ENCODE measurements around the gene HHIPL1.
A peak's percentile ranks its signal among the peaks of the same experiment; 100 is the strongest.

Gene HHIPL1

GRCh38 chr14:99644723-99645544 lies at the start of gene HHIPL1:
TSS of gene HHIPL1 (plus strand) at chr14:99645129. CDS start at chr14:99645208, 79 bp downstream.
- DNase-seq (ENCODE audit: low spot score), result no peak

- no peak for DNase-seq (ENCODE audit: low spot score)
Observed at GRCh38 chr14:99595524-99595923, 49.4 kb upstream of the HHIPL1 start.

DNA sequence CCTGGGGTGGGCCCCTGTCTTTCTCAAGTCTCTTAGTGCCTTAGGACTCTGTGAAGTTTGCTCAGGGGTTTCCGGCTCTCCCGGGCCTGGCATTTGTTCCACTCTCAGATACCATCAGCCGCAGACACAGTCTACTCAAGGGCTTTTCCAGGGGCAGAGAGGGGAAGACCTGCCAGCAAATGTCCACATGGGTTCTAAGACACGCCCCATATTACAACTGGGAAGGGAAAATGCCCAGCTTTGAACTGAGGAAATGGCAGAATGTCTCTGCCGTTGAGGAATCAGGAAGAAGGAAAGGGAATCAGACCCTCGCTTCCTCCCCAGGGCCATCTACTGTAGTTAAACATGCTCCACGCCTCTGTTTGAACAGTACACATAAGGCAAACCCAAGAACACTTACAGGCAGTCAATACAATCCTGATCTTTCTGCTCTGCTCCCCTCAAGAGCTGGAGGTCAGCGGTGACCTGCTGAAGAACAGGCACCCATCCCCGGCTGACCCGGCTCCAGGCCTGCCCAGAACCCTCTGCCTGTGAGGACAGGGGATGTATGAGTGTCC lies 48.8 kb upstream of the HHIPL1 start:
- DNase-seq (ENCODE audit: low spot score), result no peak

- DNase-seq (ENCODE audit: low spot score), result no peak
Observed at GRCh38 chr14:99596772-99597171, 48.2 kb upstream of the HHIPL1 start.

- no peak for DNase-seq (ENCODE audit: low spot score)
Observed at GRCh38 chr14:99597911-99598600, 46.9 kb upstream of the HHIPL1 start.

DNA sequence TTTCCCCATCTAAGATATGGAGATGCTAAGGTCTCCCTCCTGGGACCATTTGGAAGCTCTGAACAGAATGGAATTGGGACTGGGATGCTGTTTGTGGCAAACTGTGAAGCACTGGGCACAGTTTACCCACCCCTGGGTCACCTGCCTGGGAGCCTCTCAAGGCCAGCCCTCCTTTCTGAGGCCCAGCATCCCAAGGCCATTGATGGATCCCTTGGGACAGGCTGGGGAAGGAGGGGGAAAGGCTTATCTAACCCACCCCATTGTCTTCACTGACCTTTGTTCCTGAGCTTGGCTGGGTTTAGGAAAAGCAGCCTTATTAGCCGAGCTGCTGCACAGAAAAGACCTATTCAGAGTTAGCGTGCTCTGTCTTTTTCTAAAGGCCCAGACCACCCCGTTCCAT lies 46.2 kb upstream of the HHIPL1 start:
- no peak for DNase-seq (ENCODE audit: low spot score)

DNA sequence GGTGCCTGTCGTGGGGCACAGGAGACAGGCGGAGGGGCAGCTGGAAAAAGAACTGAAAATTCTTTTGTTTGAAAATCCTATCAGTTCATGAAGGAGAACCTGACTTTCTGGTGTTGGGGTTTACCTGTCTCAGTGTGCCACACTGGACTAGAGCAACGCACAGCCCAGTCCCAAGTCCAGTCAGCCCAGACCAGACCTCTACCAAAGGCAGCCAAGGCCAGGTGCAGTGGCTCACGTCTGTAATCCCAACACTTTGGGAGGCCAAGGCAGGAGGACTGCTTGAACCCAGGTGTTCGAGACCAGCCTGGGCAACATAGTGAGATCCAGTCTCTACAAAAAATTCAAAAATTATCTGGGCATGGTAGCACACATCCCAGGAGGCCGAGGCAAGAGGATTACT lies 45.5 kb upstream of the HHIPL1 start:
- DNase-seq (ENCODE audit: low spot score), result no peak

DNA sequence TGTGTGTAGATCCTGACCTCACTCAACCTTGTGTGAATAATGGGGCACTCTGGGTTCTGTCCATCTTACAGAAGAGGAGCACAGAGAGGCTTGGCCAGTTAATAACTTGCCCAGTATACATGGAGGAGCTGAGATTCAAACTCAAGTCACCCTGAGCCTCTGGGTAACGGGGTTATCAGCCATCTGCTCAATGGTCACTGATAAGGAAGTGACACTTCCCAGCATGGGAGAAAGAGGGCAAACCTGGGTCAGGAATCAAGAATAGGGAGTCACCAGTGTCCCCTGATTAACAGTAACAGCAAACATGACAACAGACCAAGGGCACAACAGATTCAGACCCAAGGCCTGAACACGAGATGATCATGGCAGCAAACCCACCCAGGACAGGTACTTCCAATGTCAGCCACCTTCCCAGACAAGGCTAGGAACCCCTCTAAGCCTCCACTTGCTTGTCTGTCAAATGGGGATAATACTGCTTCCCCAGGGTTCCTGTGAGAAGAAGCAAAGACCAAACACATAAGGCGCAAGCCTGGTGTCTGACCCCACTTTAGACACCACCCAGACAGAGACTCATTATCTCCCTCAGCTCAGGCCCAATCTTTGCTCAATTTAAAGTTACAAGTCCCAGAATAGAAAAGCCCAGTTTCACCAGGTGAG lies 44.6 kb upstream of the HHIPL1 start:
- DNase-seq (ENCODE audit: low spot score), result no peak

DNA sequence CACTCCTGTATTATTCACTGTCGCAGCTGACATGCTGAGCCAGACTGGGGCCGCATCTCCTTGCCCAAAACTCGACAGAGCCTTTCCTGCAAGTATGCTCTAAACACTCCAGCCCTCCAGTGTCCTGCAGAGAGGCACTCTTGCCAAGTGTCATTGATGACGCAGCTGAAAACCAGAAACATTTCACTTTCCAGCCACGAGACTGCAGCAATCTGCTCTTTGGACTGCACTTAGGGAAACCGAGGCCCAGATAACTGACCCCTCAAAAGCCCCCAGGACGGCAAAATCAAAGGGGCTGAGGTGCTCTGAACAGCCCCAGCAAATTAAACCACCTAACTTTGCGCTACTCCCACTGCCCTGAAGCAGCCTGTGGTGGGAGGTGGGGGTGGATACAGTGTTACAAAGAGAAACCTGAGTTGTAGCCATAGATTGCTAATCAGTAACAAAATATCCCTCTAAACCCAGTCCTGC lies 43.5 kb upstream of the HHIPL1 start:
- no peak for DNase-seq (ENCODE audit: low spot score)

GRCh38 chr14:99602054-99602787 lies 42.7 kb upstream of the HHIPL1 start:
- no peak for DNase-seq (ENCODE audit: low spot score)

- DNase-seq (ENCODE audit: low spot score), result no peak
Observed at GRCh38 chr14:99602788-99603415, 42.0 kb upstream of the HHIPL1 start.

- DNase-seq (ENCODE audit: low spot score), result no peak
Observed at GRCh38 chr14:99603471-99604277, 41.3 kb upstream of the HHIPL1 start, which contains the start of gene CCDC85C. TSS of gene CCDC85C (minus strand) at chr14:99604207. CDS start at chr14:99603959, 248 bp downstream.

GRCh38 chr14:99604278-99604765 lies 40.6 kb upstream of the HHIPL1 start:
- peak; percentile 98 for DNase-seq (ENCODE audit: low spot score)

- DNase-seq (ENCODE audit: low spot score), result peak; percentile 48
Observed at GRCh38 chr14:99604766-99605298, 40.1 kb upstream of the HHIPL1 start.

DNA sequence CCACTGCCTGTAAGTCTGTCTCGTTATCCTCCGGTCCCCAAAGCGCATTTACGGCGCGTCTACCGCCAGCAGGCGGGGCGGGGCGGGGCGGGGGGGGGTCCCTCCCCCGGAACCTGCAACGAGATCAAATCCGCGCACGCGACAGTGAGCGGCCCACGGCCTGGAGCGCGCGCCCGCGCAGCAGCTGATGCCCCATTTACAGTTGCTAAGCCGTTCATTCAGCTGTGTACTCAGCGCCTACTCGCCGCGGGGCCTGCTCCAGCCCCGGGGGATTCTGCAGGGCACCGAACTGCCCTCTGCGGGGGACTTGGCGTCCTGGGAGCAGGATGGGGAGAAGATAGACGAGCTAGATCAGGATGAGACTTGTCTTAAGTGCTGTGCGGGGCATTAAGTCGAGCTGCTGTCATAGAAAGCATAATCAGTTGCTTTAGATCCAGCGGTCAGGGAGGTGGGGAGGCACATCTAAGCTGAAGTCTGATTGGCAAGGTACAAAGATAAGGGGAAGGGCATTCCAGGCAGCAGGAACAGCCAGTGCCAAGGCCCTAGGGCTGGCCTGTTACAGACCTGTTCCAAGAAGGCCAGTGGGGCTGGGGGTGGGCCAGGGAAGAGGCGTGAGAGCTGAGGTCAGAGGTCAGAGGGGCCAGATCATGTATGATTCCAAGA lies 39.5 kb upstream of the HHIPL1 start:
- DNase-seq (ENCODE audit: low spot score), result peak; percentile 82

DNA sequence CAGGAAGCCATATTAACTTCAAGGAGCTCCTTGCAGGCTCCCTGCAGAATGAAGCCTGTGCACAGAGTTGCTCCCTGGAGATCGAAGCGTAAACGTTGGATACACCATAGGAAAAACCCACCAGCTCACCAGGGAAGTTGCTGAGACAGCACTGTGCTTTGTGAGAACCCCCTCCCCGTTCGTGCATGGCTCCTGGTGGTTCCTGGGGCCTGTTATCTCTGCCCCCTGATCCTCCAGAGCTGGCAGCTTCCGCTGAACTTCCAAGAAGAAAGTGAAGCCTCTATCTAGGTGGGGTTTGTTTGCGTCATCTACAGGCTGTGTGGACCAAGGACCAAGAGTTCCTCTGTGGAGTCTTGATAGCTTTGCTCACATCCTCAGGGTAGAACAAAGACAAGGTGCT lies 38.6 kb upstream of the HHIPL1 start:
- no peak for DNase-seq (ENCODE audit: low spot score)

GRCh38 chr14:99608591-99608990 lies 36.3 kb upstream of the HHIPL1 start:
- no peak for DNase-seq (ENCODE audit: low spot score)

GRCh38 chr14:99609245-99610170 lies 35.4 kb upstream of the HHIPL1 start:
- no peak for DNase-seq (ENCODE audit: low spot score)
